HepG2 (cell line): ENCODE results near the gene FPR3. TPM values are rescaled to one million over a fixed set of nuclear protein-coding genes. Genes with fewer than 3 reads are reported as not detected.

ENCODE experiments used
- ATAC-seq: fragments of 200-7000 bp; cut with Tn5 transposase; 3 replicates; pipeline ENCODE4 v1.9.1; 2020; ENCODE audit warnings: mild to moderate bottlenecking, moderate library complexity
- BruUV-seq: library from RNA; stranded (reverse); fragments of 400-500 nt; replicated peaks from 2 replicates; lab custom pipeline; 2021; lab: Mats Ljungman, UMichigan
- CTCF ChIA-PET: fragments of 300-600 bp; formaldehyde crosslinking; extraction: SDS; loops from one replicate; lab custom pipeline; 2021; ENCODE audit warnings: low total read pairs, inconsistent platforms, low intra/inter-chr PET ratio; lab: Yijun Ruan, JAX
- POLR2A ChIA-PET: fragments of 350-600 bp; sonication (Branson Sonifier 250); formaldehyde crosslinking; loops from one replicate; lab custom pipeline; 2020; ENCODE audit warnings: antibody characterized with exemption, inconsistent platforms; lab: Yijun Ruan, JAX
- DNase-seq: peaks from one replicate; pipeline ENCODE4 v3.0.0-alpha.2; 2015; ENCODE audit warnings: low spot score
- FAIRE-seq: peaks from 3 replicates; lab custom pipeline; 2011; peaks lifted over from hg19 to GRCh38; lab: Jason Lieb, UNC
- H2AFZ ChIP-seq: one replicate; pipeline ENCODE4 v1.6.1; 2011; ENCODE audit warnings: low read length, inconsistent platforms
- H3K27ac ChIP-seq: fragments of 300-600 bp; 3 replicates; pipeline ENCODE4 v1.8.0; 2011; ENCODE audit warnings: mixed run types, mild to moderate bottlenecking, mixed read lengths, low read length, inconsistent platforms; ENCODE audit not compliant: insufficient read depth; ENCODE audit errors: extremely low read length
- H3K27me3 ChIP-seq, 2 experiments: fragments of 200-600 bp in 1 of 2; 2 replicates in 1 of 2; 3 replicates in 1 of 2; pipeline versions ENCODE4 v1.6.0 to v1.8.0; 2011; ENCODE audit warnings: low read length in 2 of 2, mild to moderate bottlenecking in 2 of 2, moderate library complexity in 2 of 2, inconsistent platforms in 1 of 2; ENCODE audit not compliant: insufficient read depth in 2 of 2, control insufficient read depth in 1 of 2
- H3K36me3 ChIP-seq, 2 experiments: fragments of 200-600 bp in 1 of 2; replicated peaks in 1 of 2; 2 replicates in 1 of 2; 3 replicates in 1 of 2; pipeline versions ENCODE4 v1.5.1 to v1.8.0; 2011; ENCODE audit warnings: low read length in 2 of 2, inconsistent platforms in 1 of 2; ENCODE audit not compliant: insufficient read depth in 2 of 2, control insufficient read depth in 1 of 2
- H3K4me1 ChIP-seq: 2 replicates; pipeline ENCODE4 v1.5.1; 2012; ENCODE audit warnings: low read length, inconsistent platforms; ENCODE audit not compliant: insufficient read depth
- H3K4me2 ChIP-seq: 2 replicates; pipeline ENCODE4 v1.6.0; 2011; ENCODE audit warnings: low read depth, low read length, inconsistent platforms
- H3K4me3 ChIP-seq, 3 experiments: fragments of 200-600 bp in 1 of 3; sonication (generic), shearing (Covaris generic) in 1 of 3; replicated peaks in 1 of 3; 2 replicates each; pipeline ENCODE4 v1.5.1; 2011 to 2016; ENCODE audit warnings: low read length in 3 of 3, inconsistent platforms in 2 of 3, low read depth in 2 of 3, mild to moderate bottlenecking in 2 of 3, control low read depth in 1 of 3, mixed read lengths in 1 of 3; ENCODE audit not compliant: insufficient read depth in 1 of 3
- H3K79me2 ChIP-seq: one replicate; pipeline ENCODE4 v1.6.1; 2011; ENCODE audit warnings: low read length, inconsistent platforms; ENCODE audit not compliant: insufficient read depth
- H3K9ac ChIP-seq: 2 replicates; pipeline ENCODE4 v1.6.0; 2011; ENCODE audit warnings: mild to moderate bottlenecking, low read depth, low read length, inconsistent platforms; ENCODE audit not compliant: insufficient read depth
- H3K9me3 ChIP-seq: 2 replicates; pipeline ENCODE4 v1.5.1; 2012; ENCODE audit warnings: mild to moderate bottlenecking, low read length
- H4K20me1 ChIP-seq: 2 replicates; pipeline ENCODE4 v1.6.0; 2011; ENCODE audit warnings: inconsistent platforms, mild to moderate bottlenecking, low read length, moderate library complexity; ENCODE audit not compliant: insufficient read depth
- GTF2F1 ChIP-seq: fragments of 150-350 bp; IDR thresholded peaks from 2 replicates; pipeline ENCODE4 v1.6.1; 2014; ENCODE audit warnings: low read length
- HOMEZ ChIP-seq: IDR thresholded peaks from 2 replicates; pipeline ENCODE4 v1.6.1; 2016; ENCODE audit warnings: low read depth
- JARID2 ChIP-seq: sonication (generic); formaldehyde crosslinking; IDR thresholded peaks from 2 replicates; pipeline ENCODE4 v1.8.1; 2023; ENCODE audit warnings: missing genetic modification reagents, inconsistent platforms; ENCODE audit not compliant: insufficient replicate concordance
- MEIS1 ChIP-seq: sonication (generic); formaldehyde crosslinking; IDR thresholded peaks from 2 replicates; pipeline ENCODE4 v1.9.0; 2021; ENCODE audit warnings: mild to moderate bottlenecking, missing genetic modification reagents, moderate library complexity, borderline replicate concordance
- PPARG ChIP-seq: conservative IDR thresholded peaks from 2 replicates; pipeline ENCODE4 v1.6.1; 2016; ENCODE audit warnings: missing biosample characterization, missing genetic modification reagents
- RXRB ChIP-seq: IDR thresholded peaks from 2 replicates; pipeline ENCODE4 v1.6.1; 2016; ENCODE audit warnings: borderline replicate concordance, missing genetic modification reagents, missing compliant biosample characterization
- SRSF4 ChIP-seq: fragments of 200-400 bp; formaldehyde crosslinking; IDR thresholded peaks from one replicate; pipeline ENCODE4 v1.6.1; 2018; ENCODE audit warnings: mild to moderate bottlenecking, low read depth, low read length, moderate library complexity; ENCODE audit not compliant: poor library complexity, severe bottlenecking
- ZNF205 ChIP-seq: IDR thresholded peaks from 2 replicates; pipeline ENCODE4 v1.6.1; 2018; ENCODE audit warnings: missing biosample characterization, missing genetic modification reagents
- ZNF34 ChIP-seq: sonication (generic); formaldehyde crosslinking; IDR thresholded peaks from 2 replicates; pipeline ENCODE4 v1.4.0; 2020; ENCODE audit warnings: mild to moderate bottlenecking, missing genetic modification reagents, borderline replicate concordance
- ZNF879 ChIP-seq: sonication (generic); formaldehyde crosslinking; IDR thresholded peaks from 2 replicates; pipeline ENCODE4 v1.8.1; 2023; ENCODE audit warnings: missing genetic modification reagents
- ZSCAN20 ChIP-seq: sonication (generic); formaldehyde crosslinking; IDR thresholded peaks from 2 replicates; pipeline ENCODE4 v1.4.0; 2020; ENCODE audit warnings: missing genetic modification reagents, mild to moderate bottlenecking, borderline replicate concordance
- WGBS: methylation state at CpG from one replicate; pipeline ENCODE4 v1.1.6; 2017; ENCODE audit warnings: low lambda C conversion rate; 5-methylcytosine and 5-hydroxymethylcytosine counted together
- in situ Hi-C: cut with HindIII; loops from 2 replicates; pipeline ENCODE4 v1.10.0; 2017; ENCODE audit warnings: low pct_unique_long_range_greater_than_20kb; ENCODE audit not compliant: extremely low pct_ligation_motif_present
- intact Hi-C: fragments of 100-400 bp; cut with micrococcal nuclease; formaldehyde crosslinking; loops from one replicate; pipeline ENCODE4 v1.10.0; 2022; ENCODE audit not compliant: unreplicated experiment
- polyA plus RNA-seq, 8 experiments: library from polyadenylated mRNA; depleted of rRNA in 3 of 8; stranded (reverse) in 7 of 8; unstranded in 1 of 8; fragments of >200 nt; fragmentation: Illumina TruSeq in 4 of 8; extraction: Trizol in 4 of 8; gene quantifications; 2 replicates each; pipeline versions ENCODE4 v1.2.1 to v1.2.3, GENCODE V29; 2011 to 2016; ENCODE audit warnings: low read depth in 4 of 8, missing spikeins in 1 of 8, mixed read lengths in 1 of 8; ENCODE audit not compliant: insufficient read depth in 1 of 8
- total RNA-seq, 5 experiments: library from RNA; depleted of rRNA; stranded (reverse); fragments of >200 nt; fragmentation: Illumina TruSeq; extraction: Trizol; gene quantifications; 2 replicates each; pipeline ENCODE4 v1.2.3, GENCODE V29; 2016; ENCODE audit warnings: low read depth in 1 of 5
- TF ChIP-seq, protein P1 (sequence below): IDR thresholded peaks from 2 replicates; pipeline ENCODE4 v1.6.1; 2016; ENCODE audit warnings: missing biosample characterization, missing genetic modification reagents, low read depth

The FPR3 gene
- total and polyA plus RNA-seq, 2 of the 13 experiments (the other 11 are each of a cell fraction or from before 2014, with no cell fraction given): not detected

DNA sequence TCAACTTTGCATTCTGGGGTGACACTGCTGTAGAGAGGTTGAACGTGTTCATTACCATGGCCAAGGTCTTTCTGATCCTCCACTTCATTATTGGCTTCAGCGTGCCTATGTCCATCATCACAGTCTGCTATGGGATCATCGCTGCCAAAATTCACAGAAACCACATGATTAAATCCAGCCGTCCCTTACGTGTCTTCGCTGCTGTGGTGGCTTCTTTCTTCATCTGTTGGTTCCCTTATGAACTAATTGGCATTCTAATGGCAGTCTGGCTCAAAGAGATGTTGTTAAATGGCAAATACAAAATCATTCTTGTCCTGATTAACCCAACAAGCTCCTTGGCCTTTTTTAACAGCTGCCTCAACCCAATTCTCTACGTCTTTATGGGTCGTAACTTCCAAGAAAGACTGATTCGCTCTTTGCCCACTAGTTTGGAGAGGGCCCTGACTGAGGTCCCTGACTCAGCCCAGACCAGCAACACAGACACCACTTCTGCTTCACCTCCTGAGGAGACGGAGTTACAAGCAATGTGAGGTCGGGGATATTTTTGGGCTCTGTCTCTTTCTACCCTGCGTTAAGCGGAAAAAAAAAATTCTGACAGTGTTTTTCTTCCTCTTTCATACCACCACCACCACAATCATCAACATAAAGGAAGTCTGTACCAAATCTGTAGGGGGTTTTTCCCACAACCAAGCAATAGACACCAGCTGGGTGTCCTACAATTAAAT lies 29.5 kb downstream of the FPR3 start:
- ATAC-seq: no peak
- no peak for FAIRE-seq

More for the DNA sequence above, 29.5 kb downstream of the FPR3 start:
- Histone ChIP-seq H3K79me2 (no peaks in the 10 kb centered on the region), H3K36me3 (no peaks in the 10 kb centered on the region), H3K9me3 (peaks cover 93% of the 10 kb centered on the region), H3K9ac (no peak overlapping the region), H3K4me3 (no peak overlapping the region), H3K27me3 (no peaks in the 10 kb centered on the region), H4K20me1 (no peaks in the 10 kb centered on the region), H3K4me1 (no peaks in the 10 kb centered on the region), H2AFZ (no peak overlapping the region), H3K4me2 (no peak overlapping the region), H3K27ac (no peak overlapping the region)
- no peak for TF ChIP-seq MEIS1 (CRISPR knock-in tag)
- TF ChIP-seq, protein P1, sequence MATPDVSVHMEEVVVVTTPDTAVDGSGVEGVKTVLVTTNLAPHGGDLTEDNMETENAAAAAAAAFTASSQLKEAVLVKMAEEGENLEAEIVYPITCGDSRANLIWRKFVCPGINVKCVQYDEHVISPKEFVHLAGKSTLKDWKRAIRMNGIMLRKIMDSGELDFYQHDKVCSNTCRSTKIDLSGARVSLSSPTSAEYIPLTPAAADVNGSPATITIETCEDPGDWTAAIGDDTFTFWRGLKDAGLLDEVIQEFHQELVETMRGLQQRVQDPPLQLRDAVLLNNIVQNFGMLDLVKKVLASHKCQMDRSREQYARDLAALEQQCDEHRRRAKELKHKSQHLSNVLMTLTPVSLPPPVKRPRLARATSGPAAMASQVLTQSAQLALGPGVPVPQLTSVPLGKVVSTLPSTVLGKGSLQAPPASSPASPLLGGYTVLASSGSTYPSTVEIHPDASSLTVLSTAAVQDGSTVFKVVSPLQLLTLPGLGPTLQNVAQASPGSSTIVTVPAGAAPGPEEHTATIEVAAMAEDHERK (CRISPR knock-in tag): no peak
- no peak for TF ChIP-seq SRSF4
- no peak for TF ChIP-seq ZNF879 (CRISPR knock-in tag)
- no peak for TF ChIP-seq HOMEZ (CRISPR knock-in tag)
- no peak for TF ChIP-seq GTF2F1
- no peak for TF ChIP-seq PPARG (CRISPR knock-in tag)
- no peak for TF ChIP-seq JARID2 (CRISPR knock-in tag)
- no peak for TF ChIP-seq RXRB
- no peak for TF ChIP-seq ZSCAN20 (CRISPR knock-in tag)
- TF ChIP-seq ZNF34 (CRISPR knock-in tag): no peak
- no peak for TF ChIP-seq ZNF205 (CRISPR knock-in tag)
- DNase-seq: no peak
- in situ Hi-C loops (no loop called here), intact Hi-C loops (no loop called here)
- WGBS: 40% methylated on average over 13 of the region's 13 CpGs
- BruUV-seq: no TSS peak
- CTCF ChIA-PET: no interaction called here
- POLR2A ChIA-PET: no interaction called here
